Progenitor cell of endocrine pancreas (in vitro differentiated cells): ENCODE results near the gene ITPK1. TPM values are rescaled to one million over a fixed set of nuclear protein-coding genes. Genes with fewer than 3 reads are reported as not detected.

Experiments
- DNase-seq: peaks from one replicate; pipeline ENCODE4 v3.0.0; 2021; ENCODE audit warnings: low spot score; ENCODE audit not compliant: unreplicated experiment
- H3K27ac Mint-ChIP-seq: 2 replicates; pipeline ENCODE4 v1.8.0; 2021; ENCODE audit warnings: mild to moderate bottlenecking, moderate library complexity, mixed read lengths
- H3K27me3 Mint-ChIP-seq: 2 replicates; pipeline ENCODE4 v1.8.0; 2021; ENCODE audit warnings: mixed read lengths
- H3K36me3 Mint-ChIP-seq: 2 replicates; pipeline ENCODE4 v1.8.0; 2022; ENCODE audit warnings: mixed read lengths; ENCODE audit not compliant: insufficient read depth
- H3K4me1 Mint-ChIP-seq: 2 replicates; pipeline ENCODE4 v1.8.0; 2021; ENCODE audit warnings: low read depth, mixed read lengths
- H3K4me3 Mint-ChIP-seq: 2 replicates; pipeline ENCODE4 v1.8.0; 2021; ENCODE audit warnings: low read depth, mild to moderate bottlenecking, moderate library complexity, mixed read lengths
- H3K9me3 Mint-ChIP-seq: 2 replicates; pipeline ENCODE4 v1.8.0; 2021; ENCODE audit warnings: low read depth, mixed read lengths
- CTCF ChIP-seq: fragments of 200-600 bp; sonication (generic); IDR thresholded peaks from one replicate; pipeline ENCODE4 v1.5.0; 2021; ENCODE audit warnings: antibody characterized with exemption, mild to moderate bottlenecking; ENCODE audit not compliant: unreplicated experiment
- total RNA-seq: library from RNA; stranded (reverse); gene quantifications from 2 replicates; pipeline ENCODE4 v1.2.1, GENCODE V29; 2021

ITPK1 gene
- total RNA-seq, 1 donor from 2014 or later: 72.0 TPM

- H3K4me1 Mint-ChIP-seq: peaks cover 3% of the 10 kb centered on the region
- no peak for DNase-seq
- no peaks in the 10 kb centered on the region for H3K36me3 Mint-ChIP-seq
- no peak overlapping the region for H3K4me3 Mint-ChIP-seq
- H3K27ac Mint-ChIP-seq: peak overlapping the region; percentile 11
- no peaks in the 10 kb centered on the region for H3K9me3 Mint-ChIP-seq
- no peak for TF ChIP-seq CTCF
- no peaks in the 10 kb centered on the region for H3K27me3 Mint-ChIP-seq
These were observed 41.1 kb upstream of the ITPK1 start for GRCh38 chr14:93156693-93157369.

- DNase-seq: no peak
- Mint-ChIP-seq H3K4me1 (peaks cover 13% of the 10 kb centered on the region), H3K36me3 (no peaks in the 10 kb centered on the region), H3K9me3 (no peaks in the 10 kb centered on the region), H3K27me3 (no peaks in the 10 kb centered on the region), H3K27ac (no peak overlapping the region), H3K4me3 (no peak overlapping the region)
- TF ChIP-seq CTCF: no peak
These were observed 39.9 kb upstream of the ITPK1 start for GRCh38 chr14:93155667-93156066.

GRCh38 chr14:93153121-93153520 lies 37.4 kb upstream of the ITPK1 start:
- H3K4me1 Mint-ChIP-seq: peaks cover 20% of the 10 kb centered on the region
- DNase-seq: no peak
- no peak overlapping the region for H3K27ac Mint-ChIP-seq
- no peak for TF ChIP-seq CTCF
- H3K4me3 Mint-ChIP-seq: no peak overlapping the region
- H3K9me3 Mint-ChIP-seq: no peaks in the 10 kb centered on the region
- no peaks in the 10 kb centered on the region for H3K36me3 Mint-ChIP-seq
- no peaks in the 10 kb centered on the region for H3K27me3 Mint-ChIP-seq

- Mint-ChIP-seq H3K36me3 (no peaks in the 10 kb centered on the region), H3K27me3 (no peaks in the 10 kb centered on the region), H3K4me3 (no peak overlapping the region), H3K27ac (no peak overlapping the region), H3K4me1 (peaks cover 21% of the 10 kb centered on the region), H3K9me3 (no peaks in the 10 kb centered on the region)
- no peak for TF ChIP-seq CTCF
- no peak for DNase-seq
These were observed 34.8 kb upstream of the ITPK1 start for GRCh38 chr14:93150227-93151208.

- Mint-ChIP-seq H3K36me3 (no peaks in the 10 kb centered on the region), H3K27ac (no peak overlapping the region), H3K9me3 (no peaks in the 10 kb centered on the region), H3K4me3 (no peak overlapping the region), H3K4me1 (peaks cover 21% of the 10 kb centered on the region), H3K27me3 (no peaks in the 10 kb centered on the region)
- no peak for TF ChIP-seq CTCF
- DNase-seq: no peak
These were observed 33.3 kb upstream of the ITPK1 start for GRCh38 chr14:93148979-93149378.
